ENCODE measurements around the gene CDIPT. TPM values are rescaled to one million over a fixed set of nuclear protein-coding genes. Genes with fewer than 3 reads are reported as not detected.

Gene CDIPT
- total and polyA plus RNA-seq, 2 of the 13 experiments (the other 11 are each of a cell fraction or from before 2014, with no cell fraction given): 54.9 to 97.5 TPM

- TF ChIP-seq, protein P1, sequence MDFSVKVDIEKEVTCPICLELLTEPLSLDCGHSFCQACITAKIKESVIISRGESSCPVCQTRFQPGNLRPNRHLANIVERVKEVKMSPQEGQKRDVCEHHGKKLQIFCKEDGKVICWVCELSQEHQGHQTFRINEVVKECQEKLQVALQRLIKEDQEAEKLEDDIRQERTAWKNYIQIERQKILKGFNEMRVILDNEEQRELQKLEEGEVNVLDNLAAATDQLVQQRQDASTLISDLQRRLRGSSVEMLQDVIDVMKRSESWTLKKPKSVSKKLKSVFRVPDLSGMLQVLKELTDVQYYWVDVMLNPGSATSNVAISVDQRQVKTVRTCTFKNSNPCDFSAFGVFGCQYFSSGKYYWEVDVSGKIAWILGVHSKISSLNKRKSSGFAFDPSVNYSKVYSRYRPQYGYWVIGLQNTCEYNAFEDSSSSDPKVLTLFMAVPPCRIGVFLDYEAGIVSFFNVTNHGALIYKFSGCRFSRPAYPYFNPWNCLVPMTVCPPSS (IDR thresholded peaks at IDR 0.05): no peak
- peak; percentile 17; the same call in 1 of the 2 replicates for TF ChIP-seq ZNF451 (CRISPR knock-in tag; IDR thresholded peaks at IDR 0.05)
- no peak; the same call in 1 of the 2 replicates for TF ChIP-seq ZNF570 (CRISPR knock-in tag; IDR thresholded peaks at IDR 0.05; ENCODE audit: borderline replicate concordance)
- peak; percentile 89 for TF ChIP-seq PRDM10 (CRISPR knock-in tag; IDR thresholded peaks at IDR 0.05; ENCODE audit: low read depth)
- no peak for TF ChIP-seq ZNF17 (CRISPR knock-in tag; IDR thresholded peaks at IDR 0.05)
- TF ChIP-seq ZFP1 (CRISPR knock-in tag; IDR thresholded peaks at IDR 0.05): peak; percentile 35
- TF ChIP-seq KLF13 (CRISPR knock-in tag; IDR thresholded peaks at IDR 0.05): 0 out of 2 replicates have a peak, but pooled peaks have one; percentile 16
- no peak for TF ChIP-seq ZNF207 (IDR thresholded peaks at IDR 0.05; ENCODE audit: borderline replicate concordance)
- TF ChIP-seq SIN3B (IDR thresholded peaks at IDR 0.05; ENCODE audit: low read length): peak; percentile 80
- peak; percentile 94 for TF ChIP-seq ZNF770 (CRISPR knock-in tag; IDR thresholded peaks at IDR 0.05)
- TF ChIP-seq, protein P2, sequence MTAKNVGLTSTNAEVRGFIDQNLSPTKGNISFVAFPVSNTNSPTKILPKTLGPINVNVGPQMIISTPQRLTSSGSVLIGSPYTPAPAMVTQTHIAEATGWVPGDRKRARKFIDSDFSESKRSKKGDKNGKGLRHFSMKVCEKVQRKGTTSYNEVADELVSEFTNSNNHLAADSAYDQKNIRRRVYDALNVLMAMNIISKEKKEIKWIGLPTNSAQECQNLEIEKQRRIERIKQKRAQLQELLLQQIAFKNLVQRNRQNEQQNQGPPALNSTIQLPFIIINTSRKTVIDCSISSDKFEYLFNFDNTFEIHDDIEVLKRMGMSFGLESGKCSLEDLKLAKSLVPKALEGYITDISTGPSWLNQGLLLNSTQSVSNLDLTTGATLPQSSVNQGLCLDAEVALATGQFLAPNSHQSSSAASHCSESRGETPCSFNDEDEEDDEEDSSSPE (CRISPR knock-in tag; IDR thresholded peaks at IDR 0.05): peak; percentile 98
- peak; percentile 94 for TF ChIP-seq SRSF1 (optimal IDR thresholded peaks at IDR 0.05; ENCODE audit: low read depth, low read length)
- peak; percentile 16 for TF ChIP-seq MEIS2 (CRISPR knock-in tag; IDR thresholded peaks at IDR 0.05)
- no peak for TF ChIP-seq MYNN (CRISPR knock-in tag; IDR thresholded peaks at IDR 0.05; ENCODE audit: low read depth)
- no peak for TF ChIP-seq RFX3 (CRISPR knock-in tag; IDR thresholded peaks at IDR 0.05)
- TF ChIP-seq ZFP36L2 (CRISPR knock-in tag; IDR thresholded peaks at IDR 0.05): peak; percentile 28; the same call in 1 of the 2 replicates
- 0 out of 2 replicates have a peak, but pooled peaks have one; percentile 40 for TF ChIP-seq ZNF552 (CRISPR knock-in tag; IDR thresholded peaks at IDR 0.05; ENCODE audit: borderline replicate concordance)
- TF ChIP-seq ZNF230 (CRISPR knock-in tag; IDR thresholded peaks at IDR 0.05): peak; percentile 95
Measured at GRCh38 chr16:29815793-29816693, 47.0 kb downstream of the CDIPT start, which contains the start of gene PAGR1 (continued).
